Measurements from ENCODE around the gene TMEM63C.
A peak's percentile ranks its signal among the peaks of the same experiment; 100 is the strongest.
"Not testable (repeated sequence)": the region's sequence is repeated elsewhere in the genome, so short reads cannot be mapped to it uniquely, and the experiment has no call there.

The TMEM63C gene

DNA sequence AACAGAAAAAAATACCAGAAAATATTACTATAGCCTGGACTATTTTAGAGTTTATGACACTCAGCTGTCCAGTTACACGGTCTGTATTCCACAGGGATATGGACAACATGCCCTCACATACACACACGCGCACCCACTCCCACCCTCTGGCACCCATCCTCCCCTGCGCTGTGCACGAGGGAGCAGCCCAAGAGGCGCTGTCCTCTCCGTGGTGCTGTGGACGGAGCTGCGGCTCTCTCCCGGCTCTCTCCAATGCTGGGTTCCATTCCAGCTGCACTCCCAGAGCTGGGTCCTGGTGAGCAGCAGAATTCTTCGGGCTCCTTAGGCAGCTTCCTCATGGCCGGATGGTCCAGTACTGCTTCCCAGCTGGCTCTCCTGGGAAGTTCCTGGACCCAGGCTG is 95.4 kb downstream of the TMEM63C start:
- Histone ChIP-seq H3K36me3 (ENCODE audit: control insufficient read depth in 1 of 2, insufficient read depth in 2 of 2, low read length in 2 of 2) (peaks cover 32 to 41% of the 10 kb centered on the region in 2 experiments), H2AK5ac (ENCODE audit: low read length) (no peak overlapping the region), H3K27me3 (ENCODE audit: insufficient read depth, low read length) (peaks cover 3% of the 10 kb centered on the region), H3K23ac (ENCODE audit: low read length) (no peak overlapping the region), H4K91ac (ENCODE audit: low read depth, low read length) (no peak overlapping the region), H3K4me2 (ENCODE audit: low read length) (no peak overlapping the region), H2BK5ac (ENCODE audit: low read depth, low read length, poor library complexity) (no peak overlapping the region), H3K79me1 (ENCODE audit: low read length) (no peaks in the 10 kb centered on the region), H3K9me3 (ENCODE audit: insufficient read depth, low read depth, low read length) (peaks cover 4% of the 10 kb centered on the region), H3K79me2 (ENCODE audit: control insufficient read depth, insufficient read depth, low read length, poor library complexity) (no peaks in the 10 kb centered on the region), H2BK120ac (ENCODE audit: insufficient read depth, low read length, poor library complexity) (no peak overlapping the region), H2AFZ (ENCODE audit: insufficient read depth, low read length, poor library complexity) (no peak overlapping the region), H2BK12ac (ENCODE audit: low read length) (no peak overlapping the region), H3K4me3 (ENCODE audit: low read depth, low read length) (no peak overlapping the region), H3K27ac (ENCODE audit: low read depth, low read length) (no peak overlapping the region), H3K14ac (ENCODE audit: low read length) (no peak overlapping the region), H3K9ac (ENCODE audit: low read length) (no peak overlapping the region), H3K4ac (ENCODE audit: low read depth, low read length) (no peak overlapping the region), H3K18ac (ENCODE audit: low read length) (no peak overlapping the region), H4K8ac (ENCODE audit: low read depth, low read length) (no peak overlapping the region), H4K12ac (ENCODE audit: low read depth, low read length) (no peak overlapping the region), H3K4me1 (ENCODE audit: control insufficient read depth in 1 of 2, insufficient read depth in 2 of 2, low read length in 2 of 2) (no peaks in the 10 kb centered on the region)
- DNase-seq = no peak
- no CpG with 5 or more reads among the region's 12 CpGs for WGBS (ENCODE audit: extremely low coverage, insufficient coverage, insufficient read length)

DNA sequence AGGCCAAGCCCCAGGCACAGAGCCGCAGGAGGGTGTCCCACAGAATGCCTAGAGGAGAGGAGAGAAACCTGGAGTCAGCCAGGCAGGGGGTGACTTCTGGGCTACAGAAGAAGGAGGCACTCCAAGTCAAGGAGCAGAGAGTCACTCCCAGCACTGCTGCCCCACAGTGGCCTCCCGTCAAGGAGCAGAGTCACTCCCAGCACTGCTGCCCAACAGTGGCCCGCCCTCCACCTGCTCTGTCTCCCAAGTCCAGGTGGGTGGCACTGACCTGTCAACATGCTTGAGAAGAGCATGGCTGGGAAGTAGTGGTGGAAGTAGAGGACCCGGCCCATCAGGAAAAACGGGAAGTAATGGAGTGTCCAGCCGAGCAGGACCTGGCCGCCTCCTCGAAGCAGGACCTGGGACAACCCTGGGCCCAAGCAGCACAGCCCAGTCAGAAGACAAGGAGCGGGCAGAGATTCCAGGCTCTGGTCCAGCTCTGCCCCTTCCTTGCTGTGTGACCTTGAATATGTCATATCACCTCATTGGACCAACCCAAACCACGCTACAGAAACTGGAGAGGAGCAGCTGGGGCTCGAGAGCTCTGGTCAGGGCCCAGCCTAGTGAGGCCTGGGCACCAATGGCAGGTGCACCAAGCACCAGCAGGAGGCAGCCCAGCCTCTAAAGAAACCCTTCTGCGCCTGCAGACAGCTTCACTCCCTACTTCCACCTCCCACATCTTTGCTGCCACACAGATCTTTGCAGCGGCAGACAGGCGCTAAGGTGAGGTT is 97.0 kb downstream of the TMEM63C start:
- Histone ChIP-seq H3K4me2 (ENCODE audit: low read length) (no peak overlapping the region), H3K79me1 (ENCODE audit: low read length) (no peaks in the 10 kb centered on the region), H4K12ac (ENCODE audit: low read depth, low read length) (no peak overlapping the region), H3K9me3 (ENCODE audit: insufficient read depth, low read depth, low read length) (peaks cover 4% of the 10 kb centered on the region), H2AK5ac (ENCODE audit: low read length) (no peak overlapping the region), H3K27me3 (ENCODE audit: insufficient read depth, low read length) (no peaks in the 10 kb centered on the region), H2BK5ac (ENCODE audit: low read depth, low read length, poor library complexity) (no peak overlapping the region), H2BK120ac (ENCODE audit: insufficient read depth, low read length, poor library complexity) (no peak overlapping the region), H3K18ac (ENCODE audit: low read length) (no peak overlapping the region), H4K8ac (ENCODE audit: low read depth, low read length) (no peak overlapping the region), H2AFZ (ENCODE audit: insufficient read depth, low read length, poor library complexity) (no peak overlapping the region), H3K27ac (ENCODE audit: low read depth, low read length) (no peak overlapping the region), H3K36me3 (ENCODE audit: control insufficient read depth in 1 of 2, insufficient read depth in 2 of 2, low read length in 2 of 2) (peaks cover 32 to 47% of the 10 kb centered on the region in 2 experiments), H3K4me1 (ENCODE audit: control insufficient read depth in 1 of 2, insufficient read depth in 2 of 2, low read length in 2 of 2) (no peaks in the 10 kb centered on the region), H3K4me3 (ENCODE audit: low read depth, low read length) (peak overlapping the region; percentile 42), H3K9ac (ENCODE audit: low read length) (no peak overlapping the region), H4K91ac (ENCODE audit: low read depth, low read length) (no peak overlapping the region), H3K14ac (ENCODE audit: low read length) (no peak overlapping the region), H3K79me2 (ENCODE audit: control insufficient read depth, insufficient read depth, low read length, poor library complexity) (no peaks in the 10 kb centered on the region), H3K23ac (ENCODE audit: low read length) (no peak overlapping the region), H3K4ac (ENCODE audit: low read depth, low read length) (no peak overlapping the region), H2BK12ac (ENCODE audit: low read length) (no peak overlapping the region)
- no peak for DNase-seq
- no CpG with 5 or more reads among the region's 14 CpGs for WGBS (ENCODE audit: extremely low coverage, insufficient coverage, insufficient read length)

DNA sequence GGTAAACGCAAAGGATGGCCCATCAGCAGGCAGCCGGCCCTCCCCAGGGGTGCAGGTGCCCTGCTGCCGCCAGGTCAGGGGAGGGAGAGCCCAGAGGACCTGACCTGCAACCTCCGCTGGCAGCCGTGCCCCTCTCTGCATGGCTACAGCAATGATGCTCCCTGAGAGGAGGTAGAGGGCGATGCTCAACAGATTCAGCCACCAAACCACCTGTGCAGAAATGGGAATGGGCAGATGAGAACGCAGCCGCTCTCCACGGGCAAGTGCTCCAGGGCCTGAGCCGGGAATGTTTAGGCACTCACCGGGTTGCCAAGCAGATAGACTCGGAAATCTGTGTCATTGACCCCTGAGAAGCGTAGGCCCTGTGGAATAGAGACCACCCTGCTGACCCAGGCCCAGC is 98.1 kb downstream of the TMEM63C start:
- Histone ChIP-seq H3K4me2 (ENCODE audit: low read length) (no peak overlapping the region), H4K8ac (ENCODE audit: low read depth, low read length) (no peak overlapping the region), H2BK120ac (ENCODE audit: insufficient read depth, low read length, poor library complexity) (no peak overlapping the region), H3K4me1 (ENCODE audit: control insufficient read depth in 1 of 2, insufficient read depth in 2 of 2, low read length in 2 of 2) (no peaks in the 10 kb centered on the region), H2AK5ac (ENCODE audit: low read length) (no peak overlapping the region), H3K23ac (ENCODE audit: low read length) (no peak overlapping the region), H3K36me3 (ENCODE audit: control insufficient read depth in 1 of 2, insufficient read depth in 2 of 2, low read length in 2 of 2) (peaks cover 37 to 57% of the 10 kb centered on the region in 2 experiments), H2AFZ (ENCODE audit: insufficient read depth, low read length, poor library complexity) (no peak overlapping the region), H3K79me1 (ENCODE audit: low read length) (no peaks in the 10 kb centered on the region), H3K4me3 (ENCODE audit: low read depth, low read length) (no peak overlapping the region), H3K14ac (ENCODE audit: low read length) (no peak overlapping the region), H3K79me2 (ENCODE audit: control insufficient read depth, insufficient read depth, low read length, poor library complexity) (no peaks in the 10 kb centered on the region), H3K27ac (ENCODE audit: low read depth, low read length) (no peak overlapping the region), H3K4ac (ENCODE audit: low read depth, low read length) (no peak overlapping the region), H3K18ac (ENCODE audit: low read length) (no peak overlapping the region), H2BK5ac (ENCODE audit: low read depth, low read length, poor library complexity) (no peak overlapping the region), H4K91ac (ENCODE audit: low read depth, low read length) (no peak overlapping the region), H3K27me3 (ENCODE audit: insufficient read depth, low read length) (no peaks in the 10 kb centered on the region), H3K9ac (ENCODE audit: low read length) (no peak overlapping the region), H3K9me3 (ENCODE audit: insufficient read depth, low read depth, low read length) (peaks cover 4% of the 10 kb centered on the region), H4K12ac (ENCODE audit: low read depth, low read length) (no peak overlapping the region), H2BK12ac (ENCODE audit: low read length) (no peak overlapping the region)
- no CpG with 5 or more reads among the region's 13 CpGs for WGBS (ENCODE audit: extremely low coverage, insufficient coverage, insufficient read length)
- no peak for DNase-seq

DNA sequence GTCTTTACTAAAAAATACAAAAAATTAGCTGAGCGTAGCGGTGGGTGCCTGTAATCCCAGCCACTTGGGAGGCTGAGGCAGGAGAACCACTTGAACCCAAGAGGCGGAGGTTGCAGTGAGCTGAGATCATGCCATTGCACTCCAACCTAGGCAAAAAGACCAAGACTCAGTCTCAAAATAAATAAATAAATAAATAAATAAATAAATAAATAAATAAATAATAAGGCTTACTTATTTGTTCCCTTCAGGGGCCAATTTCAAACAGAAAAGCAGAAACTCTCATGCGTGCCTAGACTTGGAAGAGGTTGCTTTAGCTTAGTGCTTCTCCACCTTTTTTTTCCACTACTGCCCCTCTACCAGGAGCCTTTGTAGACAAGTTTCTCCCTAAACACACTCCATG is 99.3 kb downstream of the TMEM63C start:
- not testable (repeated sequence) for H3K9me3 ChIP-seq (ENCODE audit: insufficient read depth, low read depth, low read length); H2AK5ac ChIP-seq (ENCODE audit: low read length); H2BK12ac ChIP-seq (ENCODE audit: low read length); H2BK120ac ChIP-seq (ENCODE audit: insufficient read depth, low read length, poor library complexity); H3K27me3 ChIP-seq (ENCODE audit: insufficient read depth, low read length); H3K4me1 ChIP-seq (ENCODE audit: control insufficient read depth in 1 of 2, insufficient read depth in 2 of 2, low read length in 2 of 2); H4K8ac ChIP-seq (ENCODE audit: low read depth, low read length); H4K91ac ChIP-seq (ENCODE audit: low read depth, low read length); DNase-seq; H3K79me1 ChIP-seq (ENCODE audit: low read length); H2BK5ac ChIP-seq (ENCODE audit: low read depth, low read length, poor library complexity); H3K23ac ChIP-seq (ENCODE audit: low read length); H3K79me2 ChIP-seq (ENCODE audit: control insufficient read depth, insufficient read depth, low read length, poor library complexity); H3K18ac ChIP-seq (ENCODE audit: low read length); H3K9ac ChIP-seq (ENCODE audit: low read length); H4K12ac ChIP-seq (ENCODE audit: low read depth, low read length); H2AFZ ChIP-seq (ENCODE audit: insufficient read depth, low read length, poor library complexity); H3K4me2 ChIP-seq (ENCODE audit: low read length); H3K4me3 ChIP-seq (ENCODE audit: low read depth, low read length); H3K4ac ChIP-seq (ENCODE audit: low read depth, low read length); H3K14ac ChIP-seq (ENCODE audit: low read length); H3K27ac ChIP-seq (ENCODE audit: low read depth, low read length)
- no CpG with 5 or more reads among the region's 4 CpGs for WGBS (ENCODE audit: extremely low coverage, insufficient coverage, insufficient read length)
- H3K36me3 ChIP-seq (ENCODE audit: control insufficient read depth in 1 of 2, insufficient read depth in 2 of 2, low read length in 2 of 2) = peaks cover 37 to 69% of the 10 kb centered on the region in 2 experiments

All from trophoblast cell (in vitro differentiated cells and primary cell).